ENCODE results near the gene CIROP. TPM values are rescaled to one million over a fixed set of nuclear protein-coding genes. Genes with fewer than 3 reads are reported as not detected.

Gene CIROP
- total RNA-seq, 1 experiment from 2014 or later, result not detected

- intact Hi-C loops (cut with micrococcal nuclease; ENCODE audit: unreplicated experiment), result loop anchor here (2.0 to 10.0 kb wide), 2 partner anchors 143 to 259 kb away; no protein-coding TSS in a partner anchor
- Histone ChIP-seq H2AFZ (no peak overlapping the region), H3K4me2 (no peak overlapping the region), H3K27me3 (ENCODE audit: insufficient read depth, low read depth) (no peaks in the 10 kb centered on the region), H3K9me3 (ENCODE audit: insufficient read depth, low read depth) (no peaks in the 10 kb centered on the region), H4K20me1 (ENCODE audit: insufficient read depth) (no peaks in the 10 kb centered on the region), H3K9me2 (ENCODE audit: insufficient read depth) (no peaks in the 10 kb centered on the region), H3K27ac (no peak overlapping the region), H3K36me3 (ENCODE audit: low read depth) (no peaks in the 10 kb centered on the region), H3K4me1 (replicated peaks; ENCODE audit: insufficient read depth) (0 out of 2 replicates have a peak, but pooled peaks cover under 1% of the 10 kb centered on the region), H3K79me2 (ENCODE audit: low read depth) (no peaks in the 10 kb centered on the region), H3K4me3 (no peak overlapping the region), H3F3A (ENCODE audit: insufficient read depth, low read depth) (no peaks in the 10 kb centered on the region; the same call in 1 of the 2 replicates)
- TF ChIP-seq EZH2 (IDR thresholded peaks at IDR 0.05; ENCODE audit: low read depth), result no peak
- TF ChIP-seq, protein P1, sequence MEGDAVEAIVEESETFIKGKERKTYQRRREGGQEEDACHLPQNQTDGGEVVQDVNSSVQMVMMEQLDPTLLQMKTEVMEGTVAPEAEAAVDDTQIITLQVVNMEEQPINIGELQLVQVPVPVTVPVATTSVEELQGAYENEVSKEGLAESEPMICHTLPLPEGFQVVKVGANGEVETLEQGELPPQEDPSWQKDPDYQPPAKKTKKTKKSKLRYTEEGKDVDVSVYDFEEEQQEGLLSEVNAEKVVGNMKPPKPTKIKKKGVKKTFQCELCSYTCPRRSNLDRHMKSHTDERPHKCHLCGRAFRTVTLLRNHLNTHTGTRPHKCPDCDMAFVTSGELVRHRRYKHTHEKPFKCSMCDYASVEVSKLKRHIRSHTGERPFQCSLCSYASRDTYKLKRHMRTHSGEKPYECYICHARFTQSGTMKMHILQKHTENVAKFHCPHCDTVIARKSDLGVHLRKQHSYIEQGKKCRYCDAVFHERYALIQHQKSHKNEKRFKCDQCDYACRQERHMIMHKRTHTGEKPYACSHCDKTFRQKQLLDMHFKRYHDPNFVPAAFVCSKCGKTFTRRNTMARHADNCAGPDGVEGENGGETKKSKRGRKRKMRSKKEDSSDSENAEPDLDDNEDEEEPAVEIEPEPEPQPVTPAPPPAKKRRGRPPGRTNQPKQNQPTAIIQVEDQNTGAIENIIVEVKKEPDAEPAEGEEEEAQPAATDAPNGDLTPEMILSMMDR (conservative IDR thresholded peaks at IDR 0.05), result no peak
- no peak for DNase-seq
- POLR2A ChIA-PET (ENCODE audit: unreplicated experiment), result no interaction called here
- BruUV-seq (replicated peaks), result no TSS peak
- CTCF ChIA-PET, result interaction anchor here (1.0 to 1.9 kb wide), 3 partner anchors 52 to 64 kb away, joined by 4 to 13 read pairs (median 9); no protein-coding TSS in a partner anchor
These were observed 16.6 kb upstream of the CIROP start for GRCh38 chr14:23121361-23121771.

DNA sequence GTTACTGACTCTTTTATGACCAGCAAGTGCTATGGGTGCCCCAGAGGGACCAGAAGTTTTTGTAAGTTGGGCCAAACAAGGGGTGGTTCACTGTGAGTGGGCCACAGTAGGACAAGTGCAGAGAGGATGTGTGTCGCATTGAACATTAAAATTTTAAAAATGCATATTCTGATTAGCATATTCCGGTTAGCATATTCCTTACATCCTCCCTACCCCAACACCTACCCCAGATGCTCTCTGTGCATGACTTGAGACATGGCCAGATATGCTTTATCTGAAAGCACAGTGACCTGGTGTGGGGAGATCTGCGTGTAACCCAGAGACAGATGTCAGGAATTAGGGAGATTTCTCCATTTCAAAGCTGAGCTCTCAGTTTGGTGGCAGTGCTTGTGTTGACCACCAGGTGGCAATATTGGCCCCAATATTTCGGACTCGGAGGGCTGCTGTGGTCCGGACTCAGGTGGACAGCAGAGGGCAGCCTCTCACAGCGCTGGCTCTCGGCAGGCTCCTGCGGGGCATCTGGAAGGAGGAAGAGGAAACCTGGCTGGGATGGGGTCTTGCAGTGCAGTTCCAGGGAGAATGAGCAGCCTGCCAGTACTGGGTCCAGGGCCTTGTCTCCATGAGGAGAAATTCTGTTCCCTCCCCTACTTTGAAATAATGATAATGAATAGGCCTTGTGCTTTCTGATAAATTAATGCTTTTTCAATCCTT lies 15.9 kb upstream of the CIROP start:
- DNase-seq, result peak; percentile 57 to 78

More for the DNA sequence above, 15.9 kb upstream of the CIROP start:
- H4K20me1 ChIP-seq (ENCODE audit: insufficient read depth), result no peaks in the 10 kb centered on the region
- intact Hi-C loops (cut with micrococcal nuclease; ENCODE audit: unreplicated experiment), result loop anchor here (1.0 to 10.0 kb wide), 4 partner anchors 67 to 260 kb away; no protein-coding TSS in a partner anchor
- no peaks in the 10 kb centered on the region for H3K36me3 ChIP-seq (ENCODE audit: low read depth)
- H3K9me2 ChIP-seq (ENCODE audit: insufficient read depth), result no peaks in the 10 kb centered on the region
- H3F3A ChIP-seq (ENCODE audit: insufficient read depth, low read depth), result peaks cover 6% of the 10 kb centered on the region; the same call in 1 of the 2 replicates
- H3K9me3 ChIP-seq (ENCODE audit: insufficient read depth, low read depth), result no peaks in the 10 kb centered on the region
- H3K79me2 ChIP-seq (ENCODE audit: low read depth), result no peaks in the 10 kb centered on the region
- H3K4me1 ChIP-seq (replicated peaks; ENCODE audit: insufficient read depth), result peaks cover 7% of the 10 kb centered on the region
- H3K4me2 ChIP-seq, result no peak overlapping the region
- ChIA-PET CTCF (interaction anchor here (0.6 to 1.9 kb wide), 12 partner anchors 26 to 437 kb away, joined by 3 to 15 read pairs (median 4); partner anchors contain the start of genes ACIN1, BCL2L2 and C14orf119), POLR2A (ENCODE audit: unreplicated experiment) (interaction anchor here (0.5 to 0.7 kb wide), 3 partner anchors 26 to 1026 kb away, joined by 3 to 7 read pairs (median 3); partner anchors contain the start of genes ACIN1 and C14orf119)
- no peak overlapping the region for H3K27ac ChIP-seq
- H2AFZ ChIP-seq, result no peak overlapping the region
- TF ChIP-seq EZH2 (IDR thresholded peaks at IDR 0.05; ENCODE audit: low read depth), result no peak
- TF ChIP-seq, protein P1 (conservative IDR thresholded peaks at IDR 0.05), result peak; percentile 95
- no peak overlapping the region for H3K4me3 ChIP-seq
- no TSS peak for BruUV-seq (replicated peaks)
- H3K27me3 ChIP-seq (ENCODE audit: insufficient read depth, low read depth), result no peaks in the 10 kb centered on the region
